EH (cell line): ENCODE measurements around the gene DOCK11.

Source experiments
- DNase-seq: peaks from one replicate; pipeline ENCODE4 v3.0.0-alpha.2; 2015; ENCODE audit warnings: low read depth

Gene DOCK11

DNA sequence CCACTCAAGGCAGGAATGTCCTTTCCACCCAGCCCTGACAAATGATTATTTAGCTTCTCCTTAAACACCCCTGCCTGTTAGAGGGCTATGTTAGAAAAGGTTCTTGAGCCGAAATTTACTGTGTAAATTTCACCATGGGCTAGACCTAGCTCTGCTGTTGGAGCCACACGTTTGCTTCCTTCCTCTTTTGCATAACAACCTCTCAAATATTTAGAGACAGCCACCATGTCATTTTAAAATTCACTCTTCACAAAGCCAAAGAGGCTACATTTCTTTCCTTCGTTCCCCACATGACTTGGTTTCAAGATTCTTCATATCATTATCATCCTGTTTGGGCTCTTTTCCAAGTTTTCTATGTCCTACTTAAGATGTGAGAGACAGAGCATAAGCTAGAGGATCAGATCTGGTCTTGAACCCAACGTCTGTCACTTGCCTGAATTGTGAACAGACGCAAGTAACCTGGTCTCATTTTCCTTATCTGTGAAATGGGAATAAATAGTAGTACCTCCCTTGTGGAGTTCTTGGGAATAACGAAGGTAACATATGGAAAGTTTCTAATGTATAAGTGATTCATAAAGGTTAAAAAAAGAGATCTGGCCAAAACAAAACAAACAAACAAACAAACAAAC, 6.7 kb downstream of the DOCK11 start:
- DNase-seq, result no peak

DNA sequence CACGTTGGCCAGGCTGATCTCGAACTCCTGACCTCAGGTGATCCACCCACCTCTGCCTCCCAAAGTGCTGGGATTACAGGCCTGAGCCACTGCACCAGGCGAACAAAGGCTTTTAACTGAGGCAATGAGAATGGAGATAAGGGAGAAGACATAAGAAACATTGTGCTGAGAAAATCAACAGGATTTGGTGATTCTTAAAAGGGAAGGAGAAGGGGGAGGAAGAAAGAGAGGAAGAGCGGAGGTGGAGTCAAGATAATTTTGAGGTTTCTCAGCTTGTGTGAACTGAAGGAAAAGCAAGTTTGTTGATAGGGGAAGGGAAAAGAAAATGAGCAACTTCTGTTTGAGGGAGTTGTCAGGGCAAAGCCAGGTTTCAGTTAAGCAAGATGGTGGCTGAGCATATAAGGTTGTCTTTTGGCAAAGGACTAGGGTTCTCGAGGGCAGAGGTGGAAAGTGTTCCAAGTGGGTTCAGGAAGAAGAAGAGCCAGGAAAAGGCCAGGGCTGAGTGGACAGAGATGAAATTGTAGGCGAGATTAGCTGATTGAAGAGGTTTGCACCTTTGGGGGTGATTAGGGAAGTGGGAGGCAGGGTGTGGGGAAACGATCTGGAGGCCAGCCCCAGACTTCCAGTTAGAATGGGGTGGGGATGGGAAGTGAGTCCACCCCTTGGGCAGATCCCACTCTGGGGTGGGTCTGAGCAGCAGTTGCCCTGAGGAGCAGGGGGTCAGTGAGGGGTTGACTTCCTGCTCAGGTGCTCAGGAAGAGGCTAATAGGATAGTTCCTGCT, 7.8 kb downstream of the DOCK11 start:
- no peak for DNase-seq

- no peak for DNase-seq
Measured at GRCh38 chrX:118504581-118504980, 9.0 kb downstream of the DOCK11 start.

GRCh38 chrX:118506805-118507480, 11.3 kb downstream of the DOCK11 start:
- no peak for DNase-seq

- no peak for DNase-seq
Measured at GRCh38 chrX:118507766-118508165, 12.2 kb downstream of the DOCK11 start.

GRCh38 chrX:118508221-118508620, 12.6 kb downstream of the DOCK11 start:
- DNase-seq, result no peak

DNA sequence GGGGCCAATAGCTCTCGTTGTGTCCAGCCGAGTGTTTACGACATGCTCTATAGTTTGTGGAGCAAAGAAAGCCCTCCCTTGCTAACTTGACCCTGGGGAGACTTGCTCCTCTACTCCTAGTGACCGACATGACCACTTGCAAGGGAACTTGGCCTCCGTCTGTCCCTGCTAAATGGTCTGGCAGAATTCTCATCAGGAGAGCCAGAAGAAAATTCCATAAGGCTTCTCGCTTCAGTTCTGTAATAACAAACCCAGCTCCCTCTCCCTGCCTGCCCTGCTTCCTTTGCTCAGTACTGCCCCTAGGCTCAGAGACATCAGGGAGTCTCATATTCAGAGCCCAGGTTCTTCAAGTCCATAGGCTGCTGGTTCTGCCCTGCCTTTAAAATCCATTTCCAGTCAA, 13.0 kb downstream of the DOCK11 start:
- DNase-seq, result no peak

- no peak for DNase-seq
Measured at GRCh38 chrX:118510111-118510510, 14.5 kb downstream of the DOCK11 start.

- DNase-seq, result peak; percentile 47
Measured at GRCh38 chrX:118513120-118513898, 17.7 kb downstream of the DOCK11 start.

- DNase-seq, result peak; percentile 72
Measured at GRCh38 chrX:118519411-118520215, 24.0 kb downstream of the DOCK11 start.

GRCh38 chrX:118520216-118521206, 24.9 kb downstream of the DOCK11 start:
- peak; percentile 81 for DNase-seq

DNA sequence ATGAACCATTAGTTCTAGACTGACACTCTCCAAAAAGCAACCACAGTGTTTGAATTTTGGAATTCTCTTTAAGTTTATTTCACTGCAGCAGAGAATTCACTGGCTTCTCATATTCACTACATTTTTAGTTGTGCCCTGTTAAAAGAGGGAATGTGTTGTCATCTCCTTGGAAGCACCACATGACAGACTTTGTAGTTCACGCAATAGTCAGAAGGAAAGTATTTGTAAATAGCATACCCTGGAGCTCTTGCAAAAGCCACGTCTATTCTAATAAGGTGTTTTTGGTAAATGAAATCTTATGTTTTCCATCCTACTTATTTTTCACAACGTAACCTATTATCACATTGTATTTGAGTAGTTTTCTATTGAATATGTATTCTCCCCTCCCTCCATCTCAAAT, 25.8 kb downstream of the DOCK11 start:
- peak; percentile 79 for DNase-seq

GRCh38 chrX:118522230-118522926, 26.8 kb downstream of the DOCK11 start:
- DNase-seq, result no peak

DNA sequence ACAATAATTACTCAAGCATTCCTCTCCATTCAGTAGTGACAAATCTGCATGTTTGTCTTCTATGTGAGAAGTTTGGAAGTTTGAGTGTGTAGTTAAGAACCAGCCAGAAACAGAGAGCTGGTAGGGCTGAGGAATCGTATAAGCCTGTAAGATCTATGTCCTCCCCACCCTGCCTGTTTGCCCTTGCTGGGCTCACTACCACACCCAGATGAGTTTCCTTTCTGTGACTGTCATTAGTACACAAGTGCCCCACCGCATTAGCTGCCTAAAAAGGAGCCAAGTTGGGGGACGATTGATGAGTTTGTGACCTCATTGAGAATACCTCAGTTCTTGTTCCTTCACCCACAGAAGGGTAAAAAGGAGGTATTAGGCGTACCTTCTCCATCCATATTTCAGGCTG, 28.3 kb downstream of the DOCK11 start:
- DNase-seq, result no peak

DNA sequence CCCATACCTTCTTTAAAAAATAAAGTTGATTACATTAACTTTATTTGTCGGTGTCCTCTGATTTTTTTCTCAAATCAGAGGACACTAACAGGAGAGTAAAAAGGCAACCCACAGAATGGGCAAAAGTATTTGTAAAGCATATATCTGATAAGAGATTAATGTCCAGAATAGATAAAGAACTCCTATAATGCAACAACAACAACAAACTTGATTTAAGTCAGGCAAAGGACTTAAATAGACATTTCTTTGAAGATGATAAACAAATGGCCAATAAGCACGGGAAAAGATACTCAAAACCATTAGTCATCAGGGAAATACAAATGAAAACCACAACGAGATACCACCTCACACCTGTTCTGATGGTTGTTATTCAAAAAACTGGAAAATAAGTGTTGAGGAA, 28.7 kb downstream of the DOCK11 start:
- DNase-seq, result no peak

GRCh38 chrX:118525174-118525730, 29.6 kb downstream of the DOCK11 start:
- no peak for DNase-seq

GRCh38 chrX:118526149-118526548, 30.5 kb downstream of the DOCK11 start:
- peak; percentile 49 for DNase-seq

GRCh38 chrX:118528071-118528737, 32.6 kb downstream of the DOCK11 start:
- DNase-seq, result no peak
